NCI-H748 (cell line): ENCODE results near the gene PRDX3.

Experiments used
- DNase-seq: peaks from one replicate; lab custom pipeline; 2025; ENCODE audit not compliant: unreplicated experiment; lab: John Stamatoyannopoulos, UW

The PRDX3 gene

DNA sequence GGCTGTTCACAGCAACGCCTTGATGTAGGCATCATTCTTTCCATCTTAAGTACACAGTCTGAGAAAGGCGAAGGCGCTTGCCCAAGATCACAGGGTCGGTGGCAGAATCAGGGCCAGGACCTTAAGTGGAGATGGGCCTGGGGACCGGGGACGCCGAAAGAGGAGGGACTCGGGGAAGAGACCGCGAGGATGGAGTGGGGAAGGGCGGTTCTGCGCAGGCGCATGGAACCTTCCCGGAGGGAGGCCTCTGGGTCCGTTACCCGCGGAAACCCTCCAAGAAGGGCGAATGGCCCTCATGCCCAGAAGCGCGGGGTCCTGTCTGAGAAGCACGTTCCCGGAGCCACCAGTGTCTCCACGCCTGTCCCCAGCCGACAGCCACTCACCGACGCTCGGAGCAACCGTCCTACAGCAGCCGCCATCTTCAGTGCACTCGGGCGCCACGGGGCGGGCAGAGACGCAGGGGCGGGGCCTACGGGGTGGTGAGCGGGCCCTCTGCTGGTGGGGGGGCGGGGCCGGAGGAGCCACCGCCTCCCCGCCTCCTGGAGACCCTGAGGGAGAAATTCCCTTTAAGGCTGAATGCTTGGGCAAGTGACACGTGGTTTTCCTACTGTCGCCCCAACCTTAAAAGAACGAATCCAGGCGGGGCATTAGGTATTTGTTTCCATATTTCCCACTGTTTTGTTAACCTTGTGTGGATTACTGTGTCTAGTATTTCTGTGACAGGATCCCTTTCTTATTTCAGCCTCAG is at the start of gene PRDX3:
Gene PRDX3 (minus strand): TSS at position 441 of the 748 bp plus-strand sequence. CDS start 22 bp downstream, at position 419.
- peak; percentile 89 for DNase-seq

DNA sequence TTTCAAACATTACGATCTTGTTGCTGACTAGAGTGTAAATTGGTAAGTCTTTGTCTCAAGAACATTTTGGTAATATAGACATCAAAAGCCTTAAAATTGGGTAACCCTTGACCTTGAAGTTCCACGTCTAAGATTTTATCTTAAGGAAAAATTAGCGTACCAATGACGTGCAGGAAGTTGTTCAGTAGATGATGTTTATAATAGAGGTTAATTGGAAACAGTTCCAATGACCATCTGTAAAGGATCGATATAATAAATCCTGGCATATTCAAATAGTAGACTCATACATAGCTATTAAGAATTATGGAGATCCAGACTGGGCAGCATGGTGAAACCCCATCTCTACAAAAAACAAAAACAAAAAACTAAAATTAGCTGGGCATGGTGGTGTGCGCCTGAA is 49.2 kb upstream of the PRDX3 start:
- no peak for DNase-seq

DNA sequence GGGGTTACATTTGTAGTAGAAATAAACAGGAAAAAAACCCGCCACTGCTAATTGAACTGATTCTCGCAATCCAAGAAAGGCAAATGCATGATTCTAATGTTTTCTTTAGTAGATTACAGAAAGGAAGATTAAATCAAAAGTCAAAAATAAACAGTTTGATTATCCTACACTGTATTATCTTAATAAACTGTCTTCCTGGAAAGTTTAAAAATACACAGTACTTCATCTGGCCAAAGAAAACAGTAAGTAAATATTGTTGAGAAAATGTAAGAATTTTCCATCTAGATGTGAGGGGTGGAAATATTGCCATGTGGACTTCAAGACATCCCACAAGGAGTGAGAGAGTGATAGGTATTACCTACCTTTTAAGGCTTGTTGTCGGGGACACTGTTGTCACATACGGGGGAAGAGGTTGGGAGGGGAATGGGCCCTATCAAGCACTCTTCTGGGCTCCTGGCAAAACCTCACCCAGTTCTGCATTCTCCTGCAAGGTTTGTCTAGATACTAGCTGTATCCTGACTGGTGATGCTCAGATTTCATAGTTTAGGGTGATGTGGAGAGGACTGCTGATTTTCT is 46.6 kb upstream of the PRDX3 start:
- no peak for DNase-seq

DNA sequence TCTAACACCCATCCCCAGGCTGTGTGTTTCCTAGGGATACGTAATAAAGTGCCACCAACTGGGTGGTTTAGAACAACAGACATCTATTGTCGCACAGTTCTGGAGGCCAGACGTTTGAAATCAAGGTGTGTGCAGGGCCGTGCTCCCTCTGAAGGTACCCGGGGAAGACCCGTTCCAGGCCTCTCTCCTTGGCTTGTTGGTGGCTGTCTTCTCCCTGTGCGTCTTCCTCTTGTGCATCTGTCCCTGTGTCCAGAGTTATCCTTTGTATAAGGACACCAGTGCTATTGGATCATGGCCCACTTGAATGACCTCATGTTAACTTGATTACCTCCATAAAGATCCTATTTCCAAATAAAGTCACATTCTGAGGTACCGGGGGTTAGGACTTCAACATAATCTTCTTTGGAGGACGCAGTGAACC is 44.4 kb upstream of the PRDX3 start:
- no peak for DNase-seq

DNA sequence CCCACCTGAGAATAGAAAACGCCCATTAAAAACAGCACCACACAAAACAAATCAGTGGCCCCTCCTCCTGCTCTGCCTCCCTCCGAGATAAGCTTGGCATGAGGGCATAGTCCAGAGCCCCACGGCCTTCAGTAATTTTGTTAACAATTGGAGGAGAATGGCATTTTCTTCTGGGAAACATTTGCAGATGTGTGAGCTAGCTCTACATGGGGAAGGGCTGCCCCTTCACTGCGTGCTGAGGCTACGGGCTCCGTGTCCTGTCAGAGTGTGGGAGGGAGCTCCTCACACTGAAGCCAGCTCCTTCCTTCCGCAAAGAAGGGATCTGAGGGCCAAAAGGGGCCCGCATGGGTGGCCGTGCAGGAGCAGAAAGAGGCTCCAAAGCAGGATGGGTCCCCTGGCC is 43.9 kb upstream of the PRDX3 start:
- no peak for DNase-seq

DNA sequence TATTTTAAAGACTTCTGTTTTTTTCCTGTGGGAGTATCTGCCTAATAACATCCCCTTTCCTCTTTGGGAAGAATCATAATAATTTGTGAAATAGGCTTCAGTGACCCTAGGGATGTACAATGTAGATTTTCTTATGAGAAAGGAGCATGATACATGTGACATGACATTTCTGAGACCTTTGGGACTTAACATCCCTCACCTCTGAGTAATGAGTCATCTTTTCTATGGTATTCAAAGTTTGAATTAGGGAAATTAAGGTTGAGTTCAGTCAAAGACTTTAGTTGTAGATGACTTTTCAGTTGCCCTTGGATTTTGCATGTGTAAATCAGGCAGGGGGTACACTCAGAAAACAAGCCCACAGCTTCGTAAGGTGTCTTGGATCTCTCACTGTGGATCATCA is 43.1 kb upstream of the PRDX3 start:
- DNase-seq = no peak

DNA sequence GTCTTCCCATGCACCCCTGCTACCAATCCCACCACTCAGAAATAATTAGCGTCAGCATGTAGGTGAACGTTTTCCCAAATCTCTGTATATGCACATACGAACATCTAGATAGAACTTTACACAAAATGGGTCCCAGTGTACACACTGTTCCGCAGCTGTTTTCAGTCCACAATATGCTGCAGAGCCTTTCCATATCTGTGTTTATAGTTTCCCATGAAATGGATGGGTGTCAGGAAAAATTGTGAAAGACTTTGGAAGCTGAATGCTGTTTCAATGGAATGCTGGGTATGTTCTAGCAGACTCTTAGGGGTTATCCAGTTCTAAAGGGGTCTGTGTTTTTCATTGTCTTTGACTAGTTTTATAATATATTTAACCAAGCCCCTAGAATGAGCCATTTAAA is 42.6 kb upstream of the PRDX3 start:
- no peak for DNase-seq

DNA sequence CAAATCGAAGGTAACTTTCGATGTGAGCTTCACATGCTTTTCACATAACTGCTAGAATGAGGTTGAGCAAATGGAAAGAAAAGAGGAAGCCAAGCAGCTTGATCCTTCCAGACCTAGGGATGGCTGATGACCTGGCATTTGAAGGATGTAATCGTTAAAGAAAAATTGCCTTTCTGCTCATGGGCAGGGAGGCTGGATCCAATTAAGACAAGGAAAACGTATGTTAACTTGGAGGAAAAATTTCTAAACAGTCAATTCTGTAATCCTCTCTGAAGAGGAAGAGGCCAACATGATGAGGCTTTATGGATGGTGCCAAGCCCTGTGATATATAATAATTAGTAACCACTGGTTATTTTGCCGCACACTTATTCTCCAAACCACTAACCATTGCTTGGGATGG is 41.3 kb upstream of the PRDX3 start:
- DNase-seq = no peak

DNA sequence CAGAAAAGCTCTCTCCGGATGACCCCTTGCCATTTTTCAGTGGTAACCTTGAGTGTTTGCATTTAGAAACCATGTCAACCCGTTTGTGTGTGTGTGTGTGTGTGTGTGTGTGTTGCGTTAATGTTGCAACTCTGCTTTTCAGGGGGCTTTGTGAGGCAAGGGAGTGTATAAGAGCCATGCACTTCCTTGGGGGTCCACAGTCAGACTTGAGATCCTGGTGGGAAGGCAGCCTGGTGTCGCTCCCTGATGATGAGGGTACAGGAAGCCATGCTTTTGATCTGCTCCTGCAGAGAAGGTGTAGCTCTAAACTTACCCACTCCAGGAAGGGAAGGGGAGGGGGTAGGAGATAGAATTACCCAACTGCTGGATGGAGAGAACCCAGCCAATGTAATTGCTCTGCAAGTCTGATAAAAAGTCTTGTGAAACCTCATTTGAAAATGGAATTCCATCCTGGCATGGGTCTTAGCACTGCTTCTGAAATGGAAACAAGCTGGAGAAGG is 39.4 kb upstream of the PRDX3 start:
- no peak for DNase-seq

DNA sequence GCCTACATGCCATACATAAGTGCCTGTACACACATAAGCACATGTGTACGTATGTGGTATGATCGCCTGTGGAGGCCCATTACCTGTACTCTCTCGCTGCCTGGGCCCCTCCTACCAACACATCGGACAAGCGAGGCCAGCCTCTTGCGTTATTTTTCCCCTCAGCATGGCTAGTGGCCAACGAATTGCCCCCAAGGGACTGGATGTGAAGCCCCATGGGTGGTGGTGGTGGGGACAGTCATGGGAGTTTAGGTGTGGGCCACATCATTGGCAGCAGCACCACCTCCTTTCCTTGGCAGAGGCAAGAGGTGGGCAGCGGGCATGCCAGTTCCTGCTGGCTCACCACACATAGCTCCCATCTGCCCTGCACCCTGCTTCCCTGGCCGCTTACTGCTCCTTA is 38.8 kb upstream of the PRDX3 start:
- DNase-seq = no peak

DNA sequence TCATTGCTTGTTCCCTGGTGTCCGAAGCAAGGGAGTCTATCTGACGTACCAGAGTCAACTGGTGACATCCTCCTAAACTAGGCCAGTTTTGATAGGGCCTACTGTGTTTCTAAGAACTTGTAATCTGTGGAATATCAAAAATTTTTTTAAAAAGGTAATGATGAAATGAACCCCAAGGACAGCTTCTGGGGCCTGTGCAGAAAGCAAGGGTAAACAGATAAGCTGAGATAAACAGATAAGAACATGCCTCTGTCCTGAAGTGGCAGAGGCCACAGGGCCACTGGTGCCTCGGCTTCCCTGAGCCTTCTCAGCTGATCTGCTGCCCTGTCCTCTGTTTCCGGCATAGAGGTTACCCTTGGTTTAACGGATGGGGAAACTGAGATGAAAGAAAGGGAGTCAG is 37.5 kb upstream of the PRDX3 start:
- DNase-seq = no peak

DNA sequence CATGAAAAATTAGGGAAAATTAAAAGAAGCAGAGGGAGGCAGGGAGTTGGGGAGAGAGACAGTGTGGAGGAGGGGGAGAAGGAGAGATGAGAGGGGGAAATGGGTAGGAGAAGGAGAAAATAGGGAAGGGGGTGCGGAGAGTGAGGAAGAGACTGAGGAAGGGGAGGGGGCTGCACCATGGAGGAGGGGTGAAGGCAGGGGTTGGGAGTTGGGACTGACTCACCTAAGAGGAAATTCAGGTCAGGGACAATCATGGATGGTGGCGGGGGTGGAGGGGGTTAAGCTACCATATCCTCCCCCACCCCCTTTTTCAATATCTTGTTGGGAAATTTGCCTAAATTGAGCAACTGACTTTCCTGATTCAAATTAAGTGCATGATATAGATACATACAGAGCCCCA is 36.8 kb upstream of the PRDX3 start:
- DNase-seq = no peak

DNA sequence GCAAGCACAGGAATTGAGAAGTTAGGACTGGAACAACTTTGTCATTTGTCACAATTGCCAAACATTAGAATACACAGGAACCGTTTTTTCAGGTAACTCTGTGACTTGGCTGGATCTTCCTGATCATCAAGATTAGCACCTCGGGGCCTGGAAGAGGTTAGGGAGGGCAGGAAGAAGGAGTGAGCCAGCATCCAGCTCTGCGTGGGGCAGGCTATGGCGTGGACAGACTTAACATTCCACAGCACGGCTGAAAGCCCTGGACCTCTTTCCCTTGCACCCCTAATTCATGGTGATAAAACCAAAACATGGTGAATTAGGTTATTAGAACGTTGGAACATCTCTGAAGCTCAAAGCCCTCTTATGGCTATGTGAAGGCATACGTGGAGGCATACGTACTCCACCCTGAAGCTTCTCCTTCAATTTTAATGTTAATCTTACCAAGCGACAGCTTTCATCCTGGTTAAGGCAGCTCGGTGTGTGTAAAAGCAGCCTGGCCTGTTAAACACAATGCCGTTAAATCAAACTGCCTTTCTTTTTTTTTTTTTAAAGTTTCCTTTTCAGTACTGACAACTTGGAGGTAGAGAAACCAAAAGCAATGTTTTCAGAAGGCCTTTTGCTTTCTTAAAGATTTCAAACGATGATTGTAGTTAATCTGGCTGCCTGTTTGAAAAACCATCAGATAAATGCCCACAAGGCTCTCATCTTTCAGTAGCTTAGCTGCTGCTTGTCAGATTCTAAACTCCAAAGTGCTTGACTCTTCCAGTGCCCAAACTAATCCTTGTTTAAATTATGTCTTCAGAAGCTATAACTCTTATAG is 33.2 kb upstream of the PRDX3 start:
- DNase-seq = no peak

DNA sequence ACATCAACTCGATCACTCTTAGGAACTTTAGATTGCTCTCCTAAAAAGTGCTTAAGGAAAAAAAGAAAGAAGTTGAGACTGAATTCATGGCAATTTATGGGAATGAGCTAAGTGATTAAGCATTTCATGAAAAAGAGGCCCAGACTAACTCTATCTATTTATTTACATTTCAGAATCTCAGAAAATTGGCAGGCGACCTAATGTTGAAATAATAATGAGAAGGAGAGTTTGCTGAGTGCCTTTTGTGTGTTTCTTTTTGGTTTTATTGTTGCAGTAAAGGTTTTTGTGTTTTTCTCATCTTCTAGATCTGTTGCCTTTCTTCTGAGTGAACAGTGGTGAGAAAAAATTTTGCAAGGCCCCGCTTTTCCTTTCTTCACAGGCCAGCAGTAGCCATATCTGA is 32.6 kb upstream of the PRDX3 start:
- DNase-seq = no peak

DNA sequence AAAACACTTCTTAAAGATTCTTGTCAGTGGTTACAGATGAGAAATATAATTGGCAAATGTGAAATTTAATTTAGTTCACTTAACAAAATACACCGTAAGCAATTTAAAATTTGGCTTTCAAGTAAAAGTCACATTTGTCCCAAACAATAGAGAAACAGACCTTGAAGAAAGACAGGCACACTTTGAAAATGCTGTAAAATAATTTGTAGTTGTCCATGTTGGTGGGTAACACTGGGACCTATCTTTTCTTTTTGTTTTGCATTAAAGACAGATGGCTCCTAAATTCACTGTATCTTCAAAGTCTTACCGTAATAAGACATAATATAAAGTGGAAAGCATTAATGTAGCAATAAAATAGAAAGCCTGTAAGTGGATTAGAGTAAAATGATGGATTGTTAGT is 32.0 kb upstream of the PRDX3 start:
- DNase-seq = no peak

DNA sequence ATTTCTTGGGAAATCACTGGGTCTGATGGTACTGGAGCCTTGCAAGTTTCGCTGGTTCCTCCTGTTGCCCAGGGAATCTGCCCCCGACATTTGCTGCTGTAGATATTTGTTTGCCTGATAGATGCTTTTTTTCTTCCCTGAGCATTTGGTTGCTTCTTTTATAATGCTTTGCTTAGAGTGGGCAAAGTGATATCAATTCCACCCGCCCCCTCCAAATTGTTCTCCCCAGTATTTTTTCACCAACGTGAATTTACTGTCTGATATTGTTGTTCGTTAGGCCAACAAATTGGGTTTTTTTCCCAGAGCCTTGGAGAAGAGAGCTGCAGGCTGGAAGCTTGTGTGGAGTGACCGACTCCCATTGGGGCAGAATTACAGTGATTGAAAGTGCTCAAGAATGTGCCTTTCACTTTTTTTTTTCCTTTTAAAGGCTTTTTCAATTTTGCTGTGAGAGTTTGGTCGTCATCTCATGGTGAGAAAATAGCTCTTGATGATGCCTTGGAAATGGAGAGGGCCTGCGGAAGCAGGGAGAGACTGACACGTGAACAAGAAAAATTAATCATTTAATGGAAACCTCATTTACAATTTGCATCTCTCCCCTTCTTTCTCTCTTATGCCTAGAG is 31.2 kb upstream of the PRDX3 start:
- no peak for DNase-seq

DNA sequence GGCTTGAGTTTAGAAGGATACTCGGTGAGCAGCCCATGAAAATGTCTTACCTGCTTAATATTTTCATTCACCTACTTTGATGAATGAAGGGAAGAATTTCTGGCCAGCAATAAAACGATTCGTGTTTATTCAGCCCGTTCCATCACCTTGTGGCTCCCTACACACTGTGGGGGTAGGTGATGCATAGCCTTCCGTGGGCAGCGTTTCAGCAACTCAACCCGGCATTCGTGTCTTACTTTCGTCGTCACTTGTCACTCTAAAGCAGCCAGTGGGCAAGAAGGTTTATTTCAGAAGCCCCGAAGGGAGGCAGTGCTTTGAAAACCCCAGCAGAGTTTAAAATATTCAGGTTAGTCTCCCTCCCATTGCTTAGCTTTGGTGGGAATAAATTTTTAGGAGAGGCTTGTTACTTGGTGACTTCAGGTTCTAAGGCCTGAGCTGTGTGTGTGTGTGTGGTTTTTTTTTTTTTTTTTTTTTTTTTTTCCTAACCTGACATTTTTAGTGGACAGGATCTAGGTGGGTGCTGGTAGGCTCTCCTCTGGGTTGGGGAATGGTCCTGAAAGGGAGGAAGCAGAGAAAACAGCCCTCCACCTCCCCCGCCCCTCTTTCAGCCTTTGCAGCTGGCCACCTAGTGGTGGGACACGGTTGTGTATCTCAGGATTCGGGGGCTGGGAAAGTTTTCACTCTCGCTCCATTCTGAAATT is 30.6 kb upstream of the PRDX3 start:
- peak; percentile 52 for DNase-seq

DNA sequence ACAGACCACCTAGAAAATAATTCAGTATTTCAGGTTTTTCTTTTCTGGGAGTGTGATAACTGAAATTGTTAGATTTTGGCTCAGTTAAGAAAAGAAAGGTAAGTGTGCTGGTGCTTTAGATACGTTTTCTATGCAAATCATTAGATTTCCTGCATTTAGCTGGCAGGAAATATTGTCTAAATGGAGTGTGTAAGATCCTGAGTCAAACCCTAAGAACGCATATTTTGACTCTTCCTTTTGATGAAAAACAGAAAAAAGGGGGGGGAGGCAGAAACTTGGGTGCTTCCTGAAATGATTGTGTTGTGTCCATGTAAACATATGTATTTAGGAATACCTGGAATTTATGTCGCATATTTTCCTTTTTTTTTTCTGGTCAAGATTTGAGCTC is 29.9 kb upstream of the PRDX3 start:
- DNase-seq = no peak

DNA sequence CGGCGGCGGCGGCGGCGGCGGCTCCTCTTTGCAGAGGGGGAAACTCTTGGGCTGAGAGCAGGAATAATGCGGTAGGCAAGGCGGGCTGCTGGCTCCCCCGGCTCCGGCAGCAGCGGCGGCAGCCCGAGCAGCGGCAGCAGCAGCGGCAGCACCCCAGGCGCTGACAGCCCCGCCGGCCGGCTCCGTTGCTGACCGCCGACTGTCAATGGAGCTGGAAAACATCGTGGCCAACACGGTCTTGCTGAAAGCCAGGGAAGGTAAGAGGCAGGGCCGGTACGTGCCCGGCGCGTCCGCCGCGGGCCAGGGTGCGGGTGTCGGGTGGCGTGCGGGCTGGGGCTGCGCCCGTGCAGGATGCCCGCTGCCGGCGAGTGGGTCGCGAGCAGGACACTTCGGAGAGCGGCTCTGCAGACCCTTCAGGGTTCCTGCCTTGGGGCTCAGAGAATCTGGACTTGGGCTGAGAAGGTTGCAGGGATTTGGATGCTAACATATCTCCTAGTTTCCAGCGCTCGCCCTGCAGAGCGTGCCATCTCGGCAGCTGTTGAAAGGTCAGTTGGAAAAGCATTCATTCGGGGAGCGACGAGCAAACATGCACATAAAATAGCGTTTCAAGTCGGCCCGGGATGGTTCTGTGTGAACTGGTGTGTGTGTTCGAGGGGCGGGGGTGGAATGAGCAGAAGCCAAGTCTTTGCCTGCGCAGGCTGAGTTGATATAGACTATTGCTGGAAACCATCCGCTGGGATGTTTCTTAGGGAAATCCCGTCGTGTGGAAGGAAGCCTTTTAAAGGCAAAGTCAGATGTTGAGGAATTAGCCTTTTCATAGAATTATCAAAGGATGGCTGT is 29.3 kb upstream of the PRDX3 start:
- DNase-seq = peak; percentile 78

DNA sequence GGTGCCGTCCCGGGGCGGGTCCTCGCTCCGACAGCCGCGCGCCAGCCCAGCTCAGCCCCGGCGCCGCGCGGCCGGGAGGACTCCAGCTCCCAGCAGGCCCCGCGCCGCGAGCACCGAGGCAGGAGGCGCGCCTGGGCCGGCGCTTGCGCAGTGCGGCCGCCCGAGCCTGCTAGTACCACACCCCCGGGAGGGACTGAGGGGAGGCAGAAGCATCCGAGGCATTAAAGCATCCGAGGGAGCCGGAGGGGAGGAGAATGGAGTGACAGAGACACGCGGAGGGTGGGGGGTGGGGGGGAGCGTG is 28.7 kb upstream of the PRDX3 start, which contains the start of gene GRK5:
Gene GRK5 (plus strand): TSS at position 206 of the 301 bp plus-strand sequence. CDS start 347 bp downstream, outside the sequence.
- peak; percentile 93 for DNase-seq
